ENCODE data around the gene NDUFA7.

- no peak for TF ChIP-seq EZH2 (IDR thresholded peaks at IDR 0.05; ENCODE audit: insufficient read depth, low read length)
- no peak for TF ChIP-seq CTCF (IDR thresholded peaks at IDR 0.05; ENCODE audit: insufficient read depth, low read depth, low read length)
Measured at GRCh38 chr19:8336072-8336569, 14.9 kb upstream of the NDUFA7 start.
